GM21390 (cell line): ENCODE results near the gene RHBDD1.
"Not testable (repeated sequence)": the region's sequence is repeated elsewhere in the genome, so short reads cannot be mapped to it uniquely, and the experiment has no call there.

Experiments used
- ATAC-seq: cut with Tn5 transposase; IDR thresholded peaks from one replicate; pipeline ENCODE4 v1.9.1; 2021; ENCODE audit not compliant: unreplicated experiment

RHBDD1 gene

DNA sequence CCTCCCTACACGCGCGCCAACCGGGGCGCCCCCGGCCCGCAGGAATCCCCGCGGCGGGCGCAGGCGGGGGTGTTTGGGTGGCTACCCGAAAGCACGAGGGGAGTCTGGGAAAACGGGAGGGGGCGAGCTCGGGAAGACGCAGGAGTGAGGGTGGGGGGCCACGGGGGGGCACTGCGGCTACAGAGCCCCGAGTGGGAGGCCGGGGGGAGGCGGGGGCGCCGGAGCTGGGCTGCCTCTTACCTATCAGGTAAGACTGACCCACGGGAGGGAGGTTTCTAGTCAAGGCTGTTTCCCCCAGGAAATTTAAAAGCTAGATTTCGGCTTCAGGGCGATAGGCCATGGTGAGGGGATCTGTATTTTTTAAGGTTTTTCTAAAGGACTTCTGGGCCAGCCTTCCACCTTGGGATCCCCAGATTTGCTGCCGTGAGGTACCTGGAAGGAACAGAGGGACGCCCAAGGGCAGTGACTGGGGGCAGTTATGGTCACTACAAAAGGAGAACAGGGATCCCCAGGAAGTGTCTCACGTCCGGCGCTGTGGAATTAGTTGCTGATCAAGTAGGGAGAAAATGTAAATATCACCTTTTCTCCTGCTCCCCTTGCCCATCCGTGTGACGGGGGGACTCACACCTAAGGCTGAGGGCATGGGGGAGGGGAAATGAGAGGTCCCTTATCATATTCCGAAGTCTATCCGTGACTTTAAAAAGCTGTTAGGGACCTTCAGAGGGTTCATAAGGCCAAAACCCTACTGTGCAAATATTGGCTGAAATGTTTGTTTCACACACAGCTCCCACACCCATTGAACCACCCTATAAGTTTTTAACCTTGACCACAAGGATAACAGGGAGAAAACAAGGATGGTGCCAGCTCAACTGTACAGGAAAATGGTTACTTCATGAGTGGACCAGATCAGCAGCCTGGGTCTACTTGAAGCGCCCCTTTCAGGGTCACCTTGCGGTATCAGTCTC lies 35.6 kb upstream of the RHBDD1 start:
- ATAC-seq = no peak

DNA sequence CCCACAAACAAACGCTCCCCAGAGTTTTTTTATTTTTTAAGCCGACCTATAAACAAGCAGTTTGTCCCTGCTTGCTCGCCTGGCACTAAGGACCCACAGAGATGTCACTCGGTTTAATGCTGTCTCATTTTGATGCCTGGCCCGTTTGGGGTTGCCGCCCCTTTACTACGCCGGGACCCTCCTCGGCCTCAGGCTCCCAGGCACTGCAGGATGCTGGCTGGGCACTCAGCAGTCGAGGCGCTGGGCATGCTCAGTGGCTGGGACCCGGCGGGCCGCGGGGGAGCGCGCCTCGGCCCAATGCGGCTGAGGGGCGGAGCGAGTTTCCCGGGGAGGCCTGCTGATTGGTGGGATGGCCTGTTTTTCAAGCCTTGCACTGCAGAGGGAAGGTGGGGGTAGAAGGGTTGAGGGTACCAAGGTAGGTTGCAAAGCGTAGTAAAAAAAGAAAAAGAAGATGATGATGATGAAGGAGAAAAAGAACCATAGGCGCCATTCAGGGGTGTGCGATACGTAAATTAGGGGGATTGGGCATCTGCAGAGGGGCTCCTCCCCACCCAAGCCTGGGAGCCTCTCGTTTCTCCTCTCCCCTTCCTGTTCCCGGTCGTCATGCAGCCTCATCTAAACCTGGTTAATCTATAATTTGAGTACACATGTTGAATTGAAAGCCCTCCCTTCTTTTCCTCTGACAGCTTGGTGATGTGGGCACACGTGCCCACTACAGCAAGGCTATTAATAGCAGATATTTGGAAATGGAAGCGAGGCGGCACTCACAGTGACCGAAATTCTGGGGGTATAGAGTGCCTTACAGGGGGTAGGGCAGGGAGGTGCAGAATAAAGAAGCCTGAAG lies 34.7 kb upstream of the RHBDD1 start:
- peak; percentile 76 for ATAC-seq

DNA sequence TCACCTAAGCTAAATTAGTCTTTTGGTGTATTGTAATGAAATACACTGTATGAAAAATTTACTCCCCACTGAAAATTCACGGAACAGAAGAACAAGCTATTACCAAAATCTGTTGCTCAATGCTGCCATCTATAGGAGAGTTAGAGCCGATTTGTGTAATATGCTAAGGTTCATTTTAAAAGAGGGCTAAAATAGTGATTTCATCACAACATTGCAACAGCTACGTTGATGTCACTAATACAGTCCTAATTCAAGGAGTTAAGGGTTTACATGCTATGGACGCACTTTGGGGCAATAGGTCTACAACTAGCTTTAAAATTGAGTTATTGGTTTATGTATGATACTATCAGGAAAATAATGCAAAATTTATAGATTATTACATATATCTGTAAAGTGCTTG lies 33.3 kb upstream of the RHBDD1 start:
- ATAC-seq = no peak

DNA sequence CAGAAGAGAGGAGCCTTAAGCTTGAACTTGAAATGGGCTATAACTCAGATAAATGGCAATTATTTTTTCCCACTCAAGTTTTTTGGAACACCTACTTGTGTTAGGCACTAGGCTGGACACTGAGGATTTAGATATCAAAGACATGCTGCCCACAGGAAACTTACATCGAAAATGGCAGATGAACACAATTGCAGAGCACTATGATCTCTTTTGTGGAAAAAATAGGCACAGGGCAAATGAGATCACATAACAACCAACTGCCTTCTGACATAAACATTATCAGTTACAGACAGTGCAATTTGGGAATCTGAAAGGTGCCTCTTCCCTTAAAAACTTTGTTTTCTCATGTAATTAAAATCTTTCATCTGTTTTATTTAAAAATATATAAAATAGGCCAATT lies 32.4 kb upstream of the RHBDD1 start:
- ATAC-seq = no peak

DNA sequence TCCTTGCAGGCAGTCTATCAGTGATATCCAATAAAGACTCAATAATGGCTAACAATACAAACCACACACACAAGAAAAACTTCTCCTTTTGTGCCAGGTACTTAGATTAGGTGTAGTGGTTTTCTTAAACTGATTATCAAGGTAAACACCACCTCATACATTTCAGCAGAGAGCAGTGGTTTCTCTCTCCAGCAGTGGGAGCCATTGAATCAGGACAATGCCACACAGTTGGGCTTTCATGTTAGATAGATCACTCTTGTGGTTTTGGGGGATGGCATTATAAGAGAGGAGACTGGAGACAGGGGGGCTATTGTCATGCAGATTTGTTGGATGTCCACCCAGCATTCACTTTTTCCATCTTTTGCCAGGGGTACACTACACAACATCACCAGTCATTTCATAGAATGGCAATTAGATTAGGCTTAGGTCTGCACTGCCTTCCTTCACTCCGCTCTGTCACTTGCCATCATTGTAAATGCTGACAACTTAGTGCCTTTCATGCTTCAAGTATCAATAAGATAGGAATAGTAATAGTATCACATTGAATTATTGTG lies 22.6 kb upstream of the RHBDD1 start:
- ATAC-seq = peak; percentile 64

DNA sequence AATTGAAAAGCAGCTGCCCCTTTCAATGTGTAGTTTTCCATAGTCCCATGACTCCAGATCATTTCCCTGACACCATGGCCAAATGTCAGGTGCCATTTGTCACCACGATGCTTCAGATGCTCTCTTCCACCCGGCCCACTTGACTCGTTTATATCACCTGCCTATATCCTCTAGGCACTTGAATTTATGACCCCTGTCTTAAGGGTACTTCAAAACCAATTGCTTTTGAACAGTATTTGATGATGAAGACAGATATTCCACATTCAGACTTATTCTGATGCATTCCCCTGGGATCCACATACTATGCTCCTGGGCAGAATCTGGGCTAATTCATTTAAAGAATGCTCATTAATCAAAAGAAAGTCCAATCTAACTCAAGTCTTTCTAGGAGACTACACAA lies 16.9 kb upstream of the RHBDD1 start:
- ATAC-seq = no peak

DNA sequence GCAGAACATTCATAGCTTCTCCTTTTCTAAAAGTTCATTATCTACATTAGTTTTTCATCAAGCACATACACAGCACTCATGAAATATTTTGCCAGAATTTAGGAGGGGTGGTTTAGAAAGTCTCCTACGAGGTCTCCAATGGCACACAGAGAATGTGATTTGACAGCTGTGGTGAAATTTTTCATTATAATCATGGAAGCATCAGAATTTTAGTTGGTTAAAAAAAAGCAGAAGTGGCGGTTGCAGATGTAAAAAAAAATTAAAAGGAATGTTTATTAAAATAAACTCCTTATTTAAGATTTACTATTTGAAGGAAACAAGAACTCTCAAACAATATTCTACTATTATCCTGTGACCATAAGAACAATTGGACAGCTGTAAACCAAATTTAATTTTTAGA lies 10.8 kb upstream of the RHBDD1 start:
- ATAC-seq = no peak

DNA sequence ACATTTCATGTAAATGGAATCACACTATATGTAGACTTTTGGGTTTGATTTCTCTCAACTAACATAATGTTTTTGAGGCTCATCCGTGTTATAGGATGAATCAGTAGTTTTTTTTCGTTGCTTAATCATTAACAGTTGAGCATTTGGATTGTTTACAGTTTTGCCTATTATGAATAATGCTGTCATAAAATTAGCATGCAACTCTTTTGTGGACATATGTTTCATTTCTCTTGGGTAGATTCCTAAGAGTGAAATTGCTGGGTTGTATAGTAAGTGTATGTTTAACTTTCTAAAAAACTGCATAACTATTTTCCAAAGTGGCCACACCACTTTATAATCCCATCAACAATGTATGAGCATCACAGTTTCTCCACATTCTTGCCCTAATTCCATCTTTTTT lies 7.7 kb upstream of the RHBDD1 start:
- no peak for ATAC-seq

DNA sequence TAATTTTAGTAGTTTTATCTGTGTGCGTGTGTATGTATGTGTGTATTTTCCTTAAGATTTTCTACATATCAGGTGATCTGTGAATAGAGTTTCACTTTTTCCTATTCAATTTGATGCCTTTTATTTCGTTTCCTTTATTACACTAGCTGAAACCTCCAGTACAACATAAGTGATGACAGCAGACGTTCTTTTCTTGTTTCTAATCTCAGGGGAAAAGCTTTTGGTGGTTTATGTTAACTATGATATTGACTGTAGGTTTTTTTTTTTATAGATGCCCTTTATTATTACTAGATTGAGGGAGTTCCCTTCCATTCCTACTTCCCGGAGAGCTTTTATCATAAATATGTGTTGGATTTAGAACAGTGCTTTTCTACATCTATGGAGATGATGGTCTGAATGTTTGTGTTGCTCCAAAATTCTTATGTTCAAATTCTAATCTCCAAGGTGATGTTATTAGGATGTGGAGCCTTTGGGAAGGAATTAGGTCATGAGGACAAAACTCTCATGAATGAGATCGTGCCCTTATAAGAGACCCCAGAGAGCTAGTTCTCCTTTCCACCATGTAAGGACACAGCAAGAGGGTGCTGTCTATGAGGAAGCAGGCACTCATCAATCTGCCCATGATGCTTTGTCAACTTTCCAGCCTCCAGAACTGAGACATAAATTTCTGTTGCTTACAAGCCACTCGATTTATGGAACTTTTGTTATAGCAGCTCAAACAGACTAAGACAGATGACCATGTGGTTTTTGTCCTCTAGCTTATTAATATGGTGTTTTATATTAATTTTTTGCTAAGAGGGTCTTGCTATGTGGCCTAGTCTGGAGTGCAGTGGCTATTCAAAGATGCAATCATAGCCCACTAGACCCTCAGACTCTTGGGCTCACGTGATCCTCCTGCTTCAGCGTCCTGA lies 5.9 kb upstream of the RHBDD1 start:
- no peak for ATAC-seq

DNA sequence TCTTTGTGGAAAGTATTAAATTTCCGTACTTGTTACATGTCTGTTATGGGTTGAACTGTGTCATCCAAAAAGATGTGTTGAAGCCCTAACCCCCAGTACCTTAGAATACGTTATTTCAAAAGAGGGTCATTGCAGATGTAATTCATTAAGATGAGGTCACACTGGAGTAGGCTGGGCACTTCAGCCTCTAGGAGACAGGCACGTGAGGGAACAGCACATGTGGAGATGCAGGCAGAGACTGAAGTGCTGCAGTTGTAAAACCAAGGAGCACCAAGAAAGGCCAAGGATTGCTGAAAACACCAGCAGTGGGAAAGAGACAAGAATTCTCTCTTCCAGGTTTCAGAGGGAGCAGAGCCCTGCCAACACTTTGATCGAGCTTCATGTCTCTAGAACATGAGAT lies 4.6 kb upstream of the RHBDD1 start:
- ATAC-seq = no peak

DNA sequence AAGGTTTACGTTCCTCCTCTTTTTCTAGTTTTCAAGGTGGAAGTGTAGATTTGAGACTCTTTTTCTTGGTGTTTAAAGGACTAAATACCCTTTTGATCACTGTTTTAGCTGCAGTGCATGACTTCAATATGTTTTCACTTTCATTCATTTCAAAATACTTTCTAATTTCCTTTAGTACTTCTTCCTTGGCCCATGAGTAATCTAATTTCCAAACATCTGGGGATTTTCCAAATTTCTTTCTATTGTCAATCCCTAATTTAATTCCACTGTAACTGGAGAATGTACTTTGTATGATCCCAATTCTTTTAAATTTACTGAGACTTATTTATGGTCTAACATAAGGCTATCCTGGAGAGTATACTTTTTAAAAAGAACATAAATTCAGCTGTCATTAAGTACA lies 3.8 kb upstream of the RHBDD1 start:
- ATAC-seq = no peak

DNA sequence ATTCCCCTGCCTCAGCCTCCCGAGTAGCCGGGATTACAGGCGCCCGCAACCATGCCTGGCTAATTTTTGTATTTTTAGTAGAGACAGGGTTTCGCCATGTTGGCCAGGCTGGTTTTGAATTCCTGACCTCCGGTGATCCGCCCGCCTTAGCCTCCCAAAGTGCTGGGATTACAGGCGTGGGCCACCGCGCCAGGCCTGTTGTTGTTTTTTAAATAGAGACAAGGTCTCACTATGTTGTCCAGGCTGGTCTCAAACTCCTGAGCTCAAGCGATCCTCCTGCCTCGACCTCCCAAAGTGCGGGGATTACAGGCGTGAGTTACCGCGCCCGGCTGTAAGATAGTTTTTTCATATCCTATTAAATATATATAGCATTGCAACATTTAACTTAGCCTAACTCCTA lies 974 bp upstream of the RHBDD1 start:
- not testable (repeated sequence) for ATAC-seq

DNA sequence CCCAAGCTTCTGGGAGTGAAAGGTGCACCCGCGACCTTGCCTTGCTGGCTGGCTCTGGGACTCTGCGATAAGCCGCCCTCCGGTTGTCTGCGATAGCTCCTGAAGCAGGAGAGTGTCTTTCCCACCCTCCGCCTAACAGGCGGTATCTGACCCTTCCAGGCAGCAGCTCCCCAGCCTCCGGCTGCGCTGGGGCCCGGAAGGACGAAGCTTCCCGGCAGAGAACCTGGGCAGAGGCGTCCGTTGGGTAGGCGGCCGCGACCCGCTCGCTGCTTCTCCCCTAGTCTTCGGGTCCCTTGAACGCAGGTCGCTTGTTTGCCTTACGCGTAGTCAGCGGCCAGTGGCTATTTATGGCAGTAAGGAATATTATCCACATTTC lies 446 bp upstream of the RHBDD1 start:
- ATAC-seq = peak; percentile 24

DNA sequence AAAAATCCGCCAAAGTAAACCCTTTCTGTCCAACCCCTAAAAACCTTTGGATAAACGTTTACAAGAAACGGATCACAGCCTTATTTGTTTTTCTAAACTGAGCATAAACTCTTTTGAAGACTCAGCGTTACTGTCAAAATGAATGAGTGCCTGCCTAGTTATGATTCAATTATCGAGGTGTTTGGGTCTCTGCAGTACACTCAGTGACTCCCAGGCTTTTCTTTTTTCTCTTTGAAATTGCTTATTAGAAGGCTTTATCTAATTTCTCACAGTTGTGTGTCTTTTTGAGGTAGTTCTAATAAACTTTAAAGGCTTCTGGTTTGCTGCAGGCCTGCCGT lies 663 bp downstream of the RHBDD1 start:
- no peak for ATAC-seq

DNA sequence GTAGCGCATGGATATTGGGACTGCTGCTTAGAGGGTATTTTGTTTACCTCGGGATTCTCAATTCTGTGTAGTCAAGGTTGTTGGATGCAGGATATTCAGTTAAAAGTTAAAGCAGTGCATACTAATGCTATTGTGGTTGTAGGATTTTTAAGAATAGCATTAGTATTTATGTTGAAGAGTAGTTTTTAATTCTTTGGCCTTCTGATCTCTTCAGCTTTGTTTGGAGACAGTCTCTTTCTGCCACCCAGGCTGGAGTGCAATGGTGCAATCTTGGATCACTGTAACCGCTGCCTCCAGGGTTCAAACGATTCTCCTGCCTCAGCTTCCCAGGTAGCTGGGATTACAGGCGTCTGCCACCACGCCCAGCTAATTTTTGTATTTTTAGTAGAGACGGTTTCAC lies 1.5 kb downstream of the RHBDD1 start:
- ATAC-seq = no peak

DNA sequence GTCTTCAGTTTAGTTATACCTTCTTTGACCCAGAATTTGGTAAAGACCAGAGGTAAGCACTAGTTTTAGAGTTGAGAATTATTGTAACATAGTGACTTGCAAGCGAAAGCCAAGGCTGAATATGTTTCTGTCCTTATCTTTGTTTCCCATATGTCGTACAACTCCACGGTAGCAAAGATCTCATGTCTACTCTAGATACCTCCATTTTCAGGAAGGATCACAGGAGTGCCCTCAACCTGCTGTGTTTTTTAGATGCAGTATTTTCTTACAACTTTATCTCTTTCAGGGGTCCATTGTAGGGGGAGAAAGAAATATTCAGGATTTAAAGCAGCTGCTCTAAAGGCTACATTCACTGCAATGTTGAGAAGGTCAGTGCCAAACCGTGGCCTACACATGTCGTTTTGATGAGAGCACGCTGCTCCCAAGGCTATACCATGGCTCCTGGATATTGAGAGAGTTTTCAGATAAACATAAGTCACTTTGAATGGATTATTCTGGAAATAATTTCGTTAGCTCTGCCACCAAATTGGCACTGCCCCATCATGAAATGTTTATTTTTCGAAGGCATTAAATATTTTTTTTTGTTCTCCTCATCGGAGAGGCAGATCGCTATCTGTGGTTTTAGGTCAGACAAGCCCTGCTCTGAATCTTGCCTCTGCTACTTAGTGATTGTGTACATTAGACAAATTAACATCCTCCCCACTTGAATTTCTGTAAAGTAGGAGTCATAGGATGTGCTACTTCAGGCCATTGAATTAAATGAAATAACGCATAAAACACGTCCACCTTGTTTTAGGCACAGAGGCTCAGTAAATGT lies 2.1 kb downstream of the RHBDD1 start:
- ATAC-seq = no peak

DNA sequence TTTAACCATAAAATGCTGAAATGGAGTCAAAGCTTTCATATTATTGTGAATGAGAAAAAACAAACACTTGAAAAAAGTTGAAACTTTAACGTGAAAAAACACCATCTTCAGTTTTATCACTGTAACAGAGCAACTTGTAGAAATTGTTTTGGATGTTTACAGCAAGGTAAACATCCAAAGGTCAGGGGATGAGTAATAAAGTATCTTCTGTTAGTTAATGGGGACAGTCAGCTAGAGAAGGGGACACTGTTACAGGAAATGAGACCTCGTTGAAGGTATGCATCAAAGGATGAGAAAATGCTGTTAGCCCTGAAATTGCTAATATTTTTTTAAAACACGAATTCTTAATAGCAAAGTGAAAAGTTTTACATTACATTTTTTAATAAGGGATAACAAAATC lies 2.9 kb downstream of the RHBDD1 start:
- no peak for ATAC-seq

DNA sequence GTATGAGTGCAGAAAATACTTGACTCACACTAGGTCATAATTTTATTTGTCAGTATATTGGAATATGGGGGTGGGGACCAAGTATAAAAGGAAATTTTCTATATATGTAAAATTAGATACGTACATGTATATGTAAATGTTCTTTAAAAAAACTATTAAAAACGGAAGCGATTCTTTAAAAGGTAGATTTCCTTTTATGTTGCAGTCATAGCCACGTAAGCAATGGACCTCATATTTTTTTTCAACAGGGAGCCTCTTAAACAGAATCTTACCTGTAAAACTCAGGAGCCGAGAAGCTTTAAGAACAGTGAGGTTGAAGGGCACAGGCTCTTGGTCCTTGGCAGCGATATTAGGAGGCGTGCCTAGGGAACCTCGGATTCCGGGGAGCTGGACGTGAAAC lies 3.3 kb downstream of the RHBDD1 start:
- ATAC-seq = no peak

DNA sequence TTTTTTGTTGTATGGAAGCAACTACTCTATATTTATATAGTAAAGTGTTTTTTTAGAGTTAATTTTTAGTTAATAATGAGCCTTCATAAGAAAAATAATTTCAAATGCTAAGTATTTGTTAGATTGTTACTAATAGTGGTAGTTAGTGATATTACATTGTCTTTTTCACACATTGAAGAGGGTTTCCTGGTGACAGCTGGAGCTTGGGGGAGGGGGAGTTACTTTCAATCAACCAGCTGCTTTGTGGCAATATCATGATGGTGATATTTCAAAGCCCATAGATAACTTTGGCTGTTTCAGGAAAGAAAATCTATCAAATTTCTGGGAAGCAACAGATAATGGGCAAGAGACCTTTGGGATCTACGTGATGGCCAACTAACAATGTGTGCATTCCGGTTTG lies 4.1 kb downstream of the RHBDD1 start:
- ATAC-seq = no peak

DNA sequence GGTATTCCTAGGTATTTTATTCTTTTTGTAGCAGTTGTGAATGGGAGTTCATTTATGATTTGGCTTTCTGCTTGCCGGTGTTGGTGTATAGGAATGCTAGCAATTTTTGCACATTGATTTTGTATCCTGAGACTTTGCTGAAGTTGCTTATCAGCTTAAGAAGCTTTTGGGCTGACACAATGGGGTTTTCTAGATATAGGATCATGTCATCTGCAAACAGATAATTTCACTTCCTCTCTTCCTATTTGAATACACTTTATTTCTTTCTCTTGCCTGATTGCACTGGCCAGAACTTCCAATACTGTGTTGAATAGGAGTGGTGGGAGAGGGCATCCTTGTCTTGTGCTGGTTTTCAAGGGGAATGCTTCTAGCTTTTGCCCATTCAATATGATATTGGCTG lies 7.1 kb downstream of the RHBDD1 start:
- ATAC-seq = not testable (repeated sequence)
